Measurements from ENCODE around the gene PDE4A. TPM values are rescaled to one million over a fixed set of nuclear protein-coding genes. Genes with fewer than 3 reads are reported as not detected.
A peak's percentile ranks its signal among the peaks of the same experiment; 100 is the strongest.
"Not testable (repeated sequence)": the region's sequence is repeated elsewhere in the genome, so short reads cannot be mapped to it uniquely, and the experiment has no call there.

PDE4A gene
- total RNA-seq, 2 experiments from 2014 or later = 10.6 to 11.4 TPM

DNA sequence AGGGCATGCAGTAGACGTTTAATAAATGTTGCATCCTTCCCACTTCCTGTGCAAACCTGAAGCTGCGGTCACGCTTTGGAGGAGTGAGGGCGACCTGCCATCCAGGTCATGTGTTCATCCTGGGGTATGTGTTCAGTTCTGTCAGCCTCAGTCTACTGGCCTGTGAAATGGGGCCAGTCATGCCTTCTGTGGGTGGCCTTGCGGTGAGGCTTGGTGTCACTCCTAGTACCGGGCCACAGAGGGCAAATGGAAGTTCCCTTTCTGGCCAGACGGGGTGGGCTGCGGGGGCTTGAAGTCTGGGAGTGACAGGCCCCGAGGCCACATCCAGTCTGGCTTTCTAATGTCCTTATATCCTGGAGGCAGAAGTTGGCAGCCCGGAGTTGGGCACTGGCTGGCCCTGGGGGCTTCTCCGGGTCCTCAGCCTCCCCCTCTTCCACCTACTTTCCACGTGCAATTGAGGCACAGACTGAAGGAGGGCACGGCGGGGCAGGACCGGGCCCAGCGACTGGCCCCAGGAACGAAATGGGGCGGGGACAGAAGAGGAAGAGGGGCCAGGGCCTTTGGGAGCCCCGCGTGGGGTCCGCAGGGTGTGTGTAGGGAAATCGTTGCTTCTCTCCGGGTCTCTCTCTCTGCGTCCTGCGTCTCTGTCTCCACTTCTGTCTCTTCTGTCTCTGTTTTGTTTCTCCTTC lies 11.1 kb downstream of the PDE4A start:
- peak overlapping the region; percentile 36 for H3K27ac Mint-ChIP-seq
- H3K36me3 Mint-ChIP-seq = peaks cover 9% of the 10 kb centered on the region
- peaks cover 48% of the 10 kb centered on the region for H3K4me1 Mint-ChIP-seq
- H3K27me3 Mint-ChIP-seq = peaks cover 46% of the 10 kb centered on the region
- no peak for DNase-seq
- no peaks in the 10 kb centered on the region for H3K9me3 Mint-ChIP-seq
- peak overlapping the region; percentile 76 for H3K4me3 Mint-ChIP-seq

DNA sequence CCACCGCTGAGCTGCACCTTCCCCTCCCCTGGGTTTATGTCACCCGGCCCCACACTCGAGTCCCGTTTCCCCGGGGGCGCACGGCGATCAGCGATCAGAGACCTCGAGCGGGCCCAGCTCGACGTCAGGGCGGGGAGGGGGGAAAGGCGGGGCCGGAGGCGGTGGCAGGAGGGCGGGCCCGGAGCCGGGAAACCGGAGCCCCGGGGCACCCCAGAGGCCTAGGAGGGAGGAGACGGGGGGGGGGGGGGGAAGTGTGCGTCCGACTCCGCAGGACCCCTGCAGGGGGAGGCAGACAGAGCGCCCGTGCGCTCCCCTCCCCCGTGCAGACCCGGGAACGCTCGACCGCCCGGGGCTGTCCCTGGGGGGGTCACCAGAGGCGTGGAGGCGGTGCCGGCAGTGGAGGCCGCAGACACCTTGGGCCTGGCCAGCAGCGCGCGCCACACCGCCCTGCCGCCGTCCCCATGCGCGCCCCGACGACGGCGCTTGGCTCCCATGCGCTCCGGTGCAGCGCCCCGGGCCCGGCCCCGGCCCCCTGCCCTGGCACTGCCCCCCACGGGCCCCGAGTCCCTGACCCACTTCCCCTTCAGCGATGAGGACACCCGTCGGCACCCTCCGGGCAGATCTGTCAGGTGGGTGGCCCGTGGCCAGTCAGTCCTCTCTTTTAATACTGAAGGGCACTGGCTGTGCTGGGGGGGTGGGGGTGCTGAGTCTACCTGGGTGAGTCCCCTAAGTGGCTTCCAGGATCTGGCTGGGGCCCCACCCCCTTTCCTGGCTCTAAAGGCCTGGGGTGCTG lies 11.8 kb downstream of the PDE4A start:
- Mint-ChIP-seq H3K27ac (peak overlapping the region; percentile 36), H3K4me1 (peaks cover 44% of the 10 kb centered on the region), H3K9me3 (no peaks in the 10 kb centered on the region), H3K4me3 (peak overlapping the region; percentile 76), H3K27me3 (peaks cover 43% of the 10 kb centered on the region), H3K36me3 (peaks cover 9% of the 10 kb centered on the region)
- DNase-seq = no peak

DNA sequence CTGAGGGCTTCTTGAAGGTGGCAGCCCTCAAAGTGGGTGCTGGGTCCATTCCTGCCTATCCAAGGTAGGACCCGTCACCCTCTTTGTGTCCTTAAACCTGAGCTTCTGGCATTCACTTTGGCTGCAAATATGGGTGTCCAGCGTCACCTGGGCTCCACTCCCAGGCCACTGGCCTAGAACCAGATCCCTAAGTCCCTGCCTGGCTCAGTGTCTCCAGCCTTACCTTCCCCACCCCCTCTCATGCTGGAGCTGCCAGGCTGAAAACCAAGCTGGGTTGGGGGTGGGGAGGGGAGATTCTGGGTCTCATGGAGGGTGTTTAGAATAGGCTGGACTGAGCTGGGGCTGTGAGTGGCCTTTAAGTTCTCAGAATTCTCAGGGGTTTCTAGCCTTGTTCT lies 12.4 kb downstream of the PDE4A start:
- DNase-seq = no peak
- Mint-ChIP-seq H3K27ac (no peak overlapping the region), H3K9me3 (no peaks in the 10 kb centered on the region), H3K4me3 (no peak overlapping the region), H3K4me1 (peaks cover 39% of the 10 kb centered on the region), H3K36me3 (peaks cover 9% of the 10 kb centered on the region), H3K27me3 (peaks cover 39% of the 10 kb centered on the region)

DNA sequence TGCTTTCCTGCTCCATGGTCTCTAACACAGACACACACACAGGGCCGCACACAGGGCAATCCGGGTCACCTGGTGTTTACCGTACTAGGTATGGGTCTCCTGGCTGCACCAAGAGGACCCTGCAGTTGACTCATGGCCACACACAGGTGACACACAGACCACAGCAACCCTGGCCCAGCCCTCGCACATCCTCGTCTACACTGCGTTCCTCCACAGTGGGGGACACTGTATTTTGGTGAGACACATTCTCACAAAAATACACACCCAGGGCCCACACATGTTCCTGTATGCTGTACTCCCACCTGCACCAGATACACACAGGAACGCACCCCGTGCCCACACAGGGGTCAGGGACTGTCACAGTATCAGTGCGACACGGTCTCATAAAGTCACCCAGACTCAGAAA lies 12.8 kb downstream of the PDE4A start:
- no peak overlapping the region for H3K27ac Mint-ChIP-seq
- DNase-seq = no peak
- H3K4me1 Mint-ChIP-seq = peaks cover 35% of the 10 kb centered on the region

DNA sequence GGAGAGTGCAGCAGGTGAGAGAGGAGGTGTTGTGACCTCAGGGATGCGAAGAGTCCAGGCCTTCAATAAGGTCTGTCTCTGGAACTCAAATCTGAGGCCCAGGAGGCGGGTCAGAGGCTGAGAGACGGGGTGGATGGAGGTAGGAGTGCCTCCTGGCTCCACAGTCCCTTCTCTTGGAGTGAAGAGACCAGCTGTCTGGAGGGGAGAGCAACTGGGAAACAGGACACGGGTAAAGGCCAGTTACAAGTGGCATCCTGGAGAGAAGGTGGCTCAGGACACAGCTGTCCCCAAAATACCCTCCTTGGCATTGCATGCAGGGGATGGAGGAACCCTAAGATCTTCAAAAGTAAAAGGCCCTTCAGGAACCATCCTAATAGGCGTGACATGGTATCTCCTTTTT lies 19.2 kb downstream of the PDE4A start:
- Mint-ChIP-seq H3K27ac (no peak overlapping the region), H3K4me3 (no peak overlapping the region), H3K36me3 (no peaks in the 10 kb centered on the region), H3K27me3 (no peaks in the 10 kb centered on the region), H3K9me3 (no peaks in the 10 kb centered on the region), H3K4me1 (peaks cover 4% of the 10 kb centered on the region)
- DNase-seq = no peak

More for the DNA sequence above, 12.8 kb downstream of the PDE4A start:
- Mint-ChIP-seq H3K9me3 (no peaks in the 10 kb centered on the region), H3K4me3 (no peak overlapping the region), H3K36me3 (peaks cover 9% of the 10 kb centered on the region), H3K27me3 (peaks cover 35% of the 10 kb centered on the region)

DNA sequence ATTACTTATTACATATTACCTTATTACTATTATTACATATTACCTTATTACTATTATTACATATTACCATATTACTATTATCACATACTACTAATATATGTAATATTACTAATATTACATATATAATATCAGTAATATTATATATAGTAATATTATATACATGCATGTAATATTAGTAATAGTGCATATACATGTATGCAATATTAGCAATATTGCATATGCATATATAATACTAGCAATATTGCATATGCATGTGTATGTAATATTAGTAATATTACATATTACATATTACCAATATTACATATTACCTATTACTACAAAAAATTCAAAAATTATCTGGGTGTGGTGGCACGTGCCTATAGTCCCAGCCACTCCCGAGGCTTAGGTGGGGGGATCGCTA lies 22.4 kb downstream of the PDE4A start:
- Mint-ChIP-seq H3K27ac (no peak overlapping the region), H3K27me3 (no peaks in the 10 kb centered on the region), H3K4me3 (no peak overlapping the region), H3K36me3 (no peaks in the 10 kb centered on the region), H3K4me1 (no peaks in the 10 kb centered on the region), H3K9me3 (no peaks in the 10 kb centered on the region)
- no peak for DNase-seq

DNA sequence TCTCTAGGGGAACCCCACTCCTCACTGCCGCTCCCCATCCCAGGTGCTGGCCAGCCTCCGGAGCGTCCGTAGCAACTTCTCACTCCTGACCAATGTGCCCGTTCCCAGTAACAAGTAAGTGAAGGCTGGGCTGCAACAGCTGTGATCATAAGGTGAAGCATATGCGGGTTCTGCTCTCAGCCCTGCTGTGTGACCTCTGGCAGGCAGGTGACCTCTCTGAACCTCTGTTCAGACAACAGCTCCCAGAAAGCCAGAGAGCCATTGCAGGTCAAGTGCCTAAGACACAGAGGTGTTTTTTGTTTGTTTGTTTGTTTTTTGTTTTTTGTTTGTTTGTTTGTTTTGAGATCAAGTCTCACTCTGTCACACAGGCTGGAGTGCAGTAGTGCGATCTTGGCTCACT lies 28.7 kb downstream of the PDE4A start:
- H3K27ac Mint-ChIP-seq = no peak overlapping the region
- DNase-seq = no peak

DNA sequence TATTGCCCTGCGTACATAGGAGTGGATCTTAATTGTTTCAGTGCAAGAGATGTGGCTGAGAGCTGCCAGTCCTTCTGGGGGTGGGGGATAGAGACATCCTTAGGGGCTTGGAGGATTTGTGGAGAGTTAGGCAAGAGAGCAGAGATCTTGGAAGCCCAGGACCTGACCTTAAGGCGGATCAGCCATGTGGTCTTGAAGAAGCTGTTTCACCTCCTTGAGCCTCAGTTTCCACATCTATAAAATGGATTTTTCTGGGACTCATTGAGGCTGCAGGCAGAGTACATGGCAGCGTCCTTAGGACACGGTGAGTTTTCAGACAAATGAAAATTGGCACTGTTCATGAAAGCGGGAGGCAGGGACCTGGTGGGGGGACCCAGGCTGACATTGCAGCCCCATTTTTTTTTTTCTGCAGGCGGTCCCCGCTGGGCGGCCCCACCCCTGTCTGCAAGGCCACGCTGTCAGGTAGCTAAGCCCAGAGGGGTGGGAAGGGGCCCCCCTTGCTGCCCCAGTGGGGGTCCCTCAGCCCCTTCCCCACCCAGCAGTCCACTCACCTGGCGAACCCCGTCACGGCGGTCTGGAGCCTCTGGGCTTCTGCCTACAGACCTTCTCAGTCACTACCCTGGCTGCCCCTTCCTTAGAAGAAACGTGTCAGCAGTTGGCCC lies 30.0 kb downstream of the PDE4A start:
- DNase-seq = no peak
- no peak overlapping the region for H3K4me3 Mint-ChIP-seq
- peaks cover 2% of the 10 kb centered on the region for H3K36me3 Mint-ChIP-seq
- peaks cover 6% of the 10 kb centered on the region for H3K27me3 Mint-ChIP-seq
- H3K4me1 Mint-ChIP-seq = peaks cover 6% of the 10 kb centered on the region
- H3K27ac Mint-ChIP-seq = no peak overlapping the region
- H3K9me3 Mint-ChIP-seq = no peaks in the 10 kb centered on the region

More for the DNA sequence above, 28.7 kb downstream of the PDE4A start:
- Mint-ChIP-seq H3K27me3 (peaks cover 6% of the 10 kb centered on the region), H3K9me3 (no peaks in the 10 kb centered on the region), H3K4me3 (no peak overlapping the region), H3K4me1 (peaks cover 6% of the 10 kb centered on the region), H3K36me3 (peaks cover 2% of the 10 kb centered on the region)

DNA sequence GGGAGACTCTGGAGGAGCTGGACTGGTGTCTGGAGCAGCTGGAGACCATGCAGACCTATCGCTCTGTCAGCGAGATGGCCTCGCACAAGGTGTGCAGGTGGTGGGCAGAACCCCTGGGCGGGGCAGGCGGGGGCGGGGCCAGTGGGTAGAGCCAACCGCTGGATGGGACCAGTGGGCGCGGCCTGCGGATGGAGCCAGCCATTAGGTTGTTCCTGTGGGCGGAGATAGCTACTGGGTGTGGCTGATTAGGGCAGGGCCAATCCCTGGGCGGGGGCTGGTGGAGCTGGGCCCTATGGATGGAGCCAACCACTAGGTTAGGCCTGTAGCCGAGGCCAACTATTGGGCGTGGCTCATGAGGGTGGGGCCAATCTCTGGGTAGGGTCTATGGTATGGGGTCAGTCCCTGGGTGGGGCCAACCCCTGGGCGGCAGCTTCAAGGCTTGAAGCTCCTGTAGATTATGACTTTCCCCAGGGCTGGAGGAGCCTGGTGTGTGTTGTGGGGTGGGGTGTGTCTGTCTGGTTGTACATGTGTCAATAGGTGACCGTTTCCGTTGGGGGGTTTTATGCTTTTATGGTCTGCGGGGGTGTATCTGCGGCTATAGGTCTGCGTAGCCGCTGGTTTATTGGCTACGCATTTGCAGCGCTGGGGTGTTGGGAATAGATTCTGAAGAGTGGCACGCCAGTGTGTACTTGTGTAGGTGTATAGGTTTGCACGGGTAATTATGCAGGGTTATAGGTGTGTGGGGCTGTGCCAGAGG lies 30.7 kb downstream of the PDE4A start:
- peaks cover 6% of the 10 kb centered on the region for H3K4me1 Mint-ChIP-seq
- no peaks in the 10 kb centered on the region for H3K9me3 Mint-ChIP-seq
- no peak overlapping the region for H3K4me3 Mint-ChIP-seq
- peaks cover 2% of the 10 kb centered on the region for H3K36me3 Mint-ChIP-seq
- no peak overlapping the region for H3K27ac Mint-ChIP-seq
- peaks cover 6% of the 10 kb centered on the region for H3K27me3 Mint-ChIP-seq
- DNase-seq = peak; percentile 36

DNA sequence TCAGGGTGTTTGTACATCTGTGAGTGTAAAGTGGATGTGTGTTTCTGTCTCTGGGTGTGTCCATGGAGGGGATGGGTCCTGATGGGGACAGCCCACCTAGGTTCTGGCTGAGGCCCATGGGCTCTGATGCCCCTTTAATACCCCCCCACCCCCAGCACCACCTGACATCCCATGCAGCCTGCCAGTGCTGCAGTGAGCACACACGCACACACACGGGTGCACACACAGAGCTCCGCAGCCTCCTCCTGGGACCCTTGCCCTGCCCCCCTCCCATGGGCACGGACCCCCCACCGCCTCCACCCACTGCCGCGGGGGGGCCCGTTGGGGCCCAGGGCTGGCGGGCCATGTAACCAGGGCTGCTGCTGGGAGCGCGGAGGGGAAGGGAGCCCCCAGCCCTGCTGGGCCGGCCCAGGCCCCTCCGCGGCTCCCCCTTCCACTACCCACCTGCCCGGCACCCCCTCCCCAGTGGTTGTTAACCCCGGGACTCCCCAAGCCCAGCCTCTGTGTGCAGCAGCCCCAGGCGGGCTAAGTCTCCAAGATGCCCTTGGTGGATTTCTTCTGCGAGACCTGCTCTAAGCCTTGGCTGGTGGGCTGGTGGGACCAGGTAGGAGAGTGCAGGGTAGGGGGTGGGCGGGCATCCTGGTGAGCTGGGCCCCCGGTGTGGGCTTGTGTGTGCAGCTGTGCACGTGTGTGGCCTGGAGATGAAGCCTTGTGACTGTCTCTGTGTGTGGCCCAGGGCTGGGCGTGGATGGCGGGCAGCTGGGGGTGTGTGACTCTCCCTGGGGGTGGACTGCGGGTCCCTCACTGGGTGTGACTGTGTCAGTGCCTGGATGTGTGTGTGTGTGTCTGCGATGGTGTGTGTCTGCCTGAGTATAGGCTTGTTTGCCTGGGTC lies 32.6 kb downstream of the PDE4A start:
- Mint-ChIP-seq H3K4me1 (peaks cover 6% of the 10 kb centered on the region), H3K27ac (no peak overlapping the region), H3K36me3 (peaks cover 2% of the 10 kb centered on the region), H3K27me3 (peaks cover 6% of the 10 kb centered on the region), H3K9me3 (no peaks in the 10 kb centered on the region), H3K4me3 (no peak overlapping the region)
- DNase-seq = no peak

DNA sequence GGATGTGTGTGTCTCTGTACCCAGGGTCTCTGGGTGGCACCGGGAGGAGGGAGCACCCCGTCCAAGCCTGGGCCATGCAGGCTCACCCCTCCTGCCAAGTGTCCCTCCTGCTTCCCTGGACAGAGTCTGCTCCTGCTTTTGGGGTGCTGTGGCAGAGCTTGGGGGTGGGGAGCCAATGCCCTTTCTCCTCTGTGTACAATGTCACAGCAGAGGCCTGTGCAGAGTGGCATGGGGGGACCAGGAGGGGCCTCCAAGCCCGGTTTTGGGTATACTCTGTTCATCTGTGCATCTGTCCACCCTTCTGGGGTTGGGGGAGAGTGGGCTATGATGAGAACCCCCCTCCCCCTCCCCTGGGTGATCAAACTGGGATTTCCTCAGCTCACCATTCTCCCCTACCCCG lies 33.5 kb downstream of the PDE4A start:
- Mint-ChIP-seq H3K4me1 (peaks cover 6% of the 10 kb centered on the region), H3K27ac (no peak overlapping the region), H3K27me3 (peaks cover 6% of the 10 kb centered on the region), H3K4me3 (no peak overlapping the region), H3K36me3 (peaks cover 2% of the 10 kb centered on the region), H3K9me3 (no peaks in the 10 kb centered on the region)
- DNase-seq = no peak

DNA sequence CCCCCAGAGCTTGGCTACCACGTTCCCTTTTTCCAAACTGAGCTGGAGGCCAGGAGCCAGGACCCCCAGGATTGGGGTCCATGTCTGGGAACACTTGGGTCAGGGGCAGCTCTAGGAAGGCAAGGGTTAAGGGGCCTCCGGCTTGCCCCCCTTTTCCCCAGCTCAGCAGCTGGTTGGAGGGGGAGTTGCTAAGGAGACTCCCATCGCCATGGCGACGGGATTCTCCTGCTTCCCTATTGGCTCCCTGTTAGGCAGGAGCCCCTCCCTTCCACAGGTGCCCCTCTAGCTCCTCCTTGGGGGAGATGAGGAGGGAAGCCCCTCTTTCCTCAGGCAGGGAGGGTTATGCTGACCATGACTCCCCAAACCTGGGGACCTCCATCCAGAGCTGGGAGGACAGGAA lies 33.9 kb downstream of the PDE4A start:
- Mint-ChIP-seq H3K4me3 (no peak overlapping the region), H3K4me1 (peaks cover 6% of the 10 kb centered on the region), H3K27ac (no peak overlapping the region), H3K36me3 (peaks cover 2% of the 10 kb centered on the region), H3K9me3 (no peaks in the 10 kb centered on the region), H3K27me3 (peaks cover 6% of the 10 kb centered on the region)
- DNase-seq = no peak

DNA sequence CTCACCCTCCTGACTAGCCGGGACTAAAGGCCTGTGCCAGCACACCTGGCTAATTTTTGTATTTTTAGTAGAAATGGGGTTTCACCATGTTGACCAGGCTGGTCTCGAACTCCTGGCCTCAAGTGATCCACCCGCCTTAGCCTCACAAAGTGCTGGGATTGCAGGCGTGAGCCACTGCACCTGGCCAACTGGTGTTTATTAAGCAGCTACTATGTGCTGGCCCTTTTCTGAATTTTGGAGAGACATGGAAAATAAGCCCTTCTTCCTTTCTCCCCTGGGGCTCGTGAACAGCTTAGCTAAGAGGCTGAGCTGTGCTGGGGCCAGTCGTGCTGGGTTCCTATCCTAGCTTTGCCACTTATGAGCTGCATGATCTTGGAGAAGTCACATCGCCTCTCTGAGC lies 38.4 kb downstream of the PDE4A start:
- not testable (repeated sequence) for H3K9me3 Mint-ChIP-seq, H3K27ac Mint-ChIP-seq, H3K4me1 Mint-ChIP-seq, H3K4me3 Mint-ChIP-seq, H3K36me3 Mint-ChIP-seq, H3K27me3 Mint-ChIP-seq, DNase-seq

DNA sequence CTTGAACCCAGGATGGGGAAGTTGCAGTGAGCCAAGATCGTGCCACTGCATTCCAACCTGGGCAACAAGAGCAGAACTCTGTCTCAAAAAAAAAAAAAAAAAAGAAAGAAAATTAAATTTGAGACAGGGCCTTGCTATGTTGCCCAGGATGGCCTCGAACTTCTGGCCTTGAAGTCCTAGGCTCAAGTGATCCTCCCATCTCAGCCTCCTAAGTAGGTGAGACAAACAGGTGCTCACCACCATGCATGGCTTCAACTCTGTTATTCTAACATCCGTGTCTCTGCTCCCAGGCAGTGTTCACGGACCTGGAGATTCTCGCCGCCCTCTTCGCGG lies 40.3 kb downstream of the PDE4A start:
- Mint-ChIP-seq H3K36me3 (no peaks in the 10 kb centered on the region), H3K9me3 (no peaks in the 10 kb centered on the region)

More for the DNA sequence above, 40.3 kb downstream of the PDE4A start:
- DNase-seq = no peak
- Mint-ChIP-seq H3K4me1 (peaks cover 4% of the 10 kb centered on the region), H3K27me3 (peaks cover 8% of the 10 kb centered on the region), H3K27ac (no peak overlapping the region), H3K4me3 (no peak overlapping the region)

All from activated naive CD8-positive, alpha-beta T cell treated with anti-CD3 and anti-CD28 coated beads for 36 hours (primary cell).